IMR-90 (cell line): ENCODE results near the gene ABCA7. TPM values are rescaled to one million over a fixed set of nuclear protein-coding genes. Genes with fewer than 3 reads are reported as not detected.

Source experiments
- ATAC-seq: fragments of 200-7000 bp; cut with Tn5 transposase; 2 replicates; pipeline ENCODE4 v1.9.1; 2020; ENCODE audit warnings: low read depth, mild to moderate bottlenecking, moderate library complexity
- BruUV-seq: library from RNA; stranded (reverse); fragments of 400-500 nt; replicated peaks from 2 replicates; lab custom pipeline; 2021; lab: Mats Ljungman, UMichigan
- CTCF ChIA-PET: fragments of 300-600 bp; formaldehyde crosslinking; extraction: SDS; loops from one replicate; lab custom pipeline; 2021; ENCODE audit warnings: antibody characterized with exemption; lab: Yijun Ruan, JAX
- POLR2A ChIA-PET: fragments of 300-600 bp; sonication (Branson Sonifier 250); formaldehyde crosslinking; loops from one replicate; lab custom pipeline; 2022; ENCODE audit warnings: antibody characterized with exemption; ENCODE audit not compliant: unreplicated experiment; lab: Charles Lee
- DNase-seq: peaks from one replicate; pipeline ENCODE4 v3.0.0; 2013
- H2AFZ ChIP-seq: replicated peaks from 2 replicates; pipeline ENCODE3; 2013; ENCODE audit warnings: low read length, mild to moderate bottlenecking; ENCODE audit not compliant: poor library complexity
- H2AK5ac ChIP-seq: 2 replicates; pipeline ENCODE4 v1.6.1; 2013; ENCODE audit warnings: low read depth, low read length, inconsistent platforms
- H2AK9ac ChIP-seq: replicated peaks from 2 replicates; pipeline ENCODE3; 2013; ENCODE audit warnings: mild to moderate bottlenecking, low read depth, low read length, moderate library complexity; ENCODE audit not compliant: poor library complexity
- H2BK120ac ChIP-seq: 2 replicates; pipeline ENCODE4 v1.6.1; 2013; ENCODE audit warnings: low read depth, low read length, inconsistent platforms
- H2BK15ac ChIP-seq: 3 replicates; pipeline ENCODE4 v1.6.1; 2013; ENCODE audit warnings: low read depth, low read length, inconsistent platforms
- H2BK20ac ChIP-seq: 2 replicates; pipeline ENCODE4 v1.6.1; 2013; ENCODE audit warnings: low read depth, mild to moderate bottlenecking, inconsistent platforms, low read length, moderate library complexity
- H2BK5ac ChIP-seq: 2 replicates; pipeline ENCODE4 v1.6.1; 2013; ENCODE audit warnings: mild to moderate bottlenecking, low read depth, low read length, inconsistent platforms; ENCODE audit not compliant: poor library complexity, severe bottlenecking
- H3K14ac ChIP-seq: replicated peaks from 2 replicates; pipeline ENCODE4 v1.6.1; 2013; ENCODE audit warnings: low read depth, low read length, inconsistent platforms
- H3K18ac ChIP-seq: 2 replicates; pipeline ENCODE4 v1.6.1; 2013; ENCODE audit warnings: low read depth, low read length, control low read depth
- H3K23ac ChIP-seq: 2 replicates; pipeline ENCODE4 v1.6.1; 2013; ENCODE audit warnings: low read depth, low read length, inconsistent platforms
- H3K27ac ChIP-seq: 2 replicates; pipeline ENCODE4 v1.5.1; 2013; ENCODE audit warnings: mild to moderate bottlenecking, control low read depth, low read length; ENCODE audit not compliant: insufficient read depth
- H3K27me3 ChIP-seq: 2 replicates; pipeline ENCODE4 v1.6.1; 2013; ENCODE audit warnings: low read length; ENCODE audit not compliant: control insufficient read depth, insufficient read depth
- H3K36me3 ChIP-seq: 2 replicates; pipeline ENCODE4 v1.6.1; 2013; ENCODE audit warnings: low read length, mixed read lengths; ENCODE audit not compliant: control insufficient read depth, insufficient read depth
- H3K4ac ChIP-seq: 2 replicates; pipeline ENCODE4 v1.6.1; 2013; ENCODE audit warnings: low read depth, low read length, inconsistent platforms
- H3K4me1 ChIP-seq: 2 replicates; pipeline ENCODE4 v1.6.1; 2013; ENCODE audit warnings: low read length, mixed read lengths; ENCODE audit not compliant: control insufficient read depth, insufficient read depth
- H3K4me2 ChIP-seq: 2 replicates; pipeline ENCODE4 v1.6.1; 2013; ENCODE audit warnings: low read depth, mild to moderate bottlenecking, control low read depth, low read length, moderate library complexity
- H3K4me3 ChIP-seq: 2 replicates; pipeline ENCODE4 v1.5.1; 2013; ENCODE audit warnings: low read depth, mild to moderate bottlenecking, control low read depth, low read length, moderate library complexity; ENCODE audit not compliant: insufficient read depth
- H3K56ac ChIP-seq: 2 replicates; pipeline ENCODE4 v1.6.1; 2013; ENCODE audit warnings: low read length, inconsistent platforms; ENCODE audit not compliant: insufficient read depth; ENCODE audit errors: extremely low read depth
- H3K79me1 ChIP-seq, 2 experiments: 2 replicates each; pipeline ENCODE4 v1.6.1; 2013; ENCODE audit warnings: low read length in 2 of 2, inconsistent platforms in 1 of 2, low read depth in 1 of 2
- H3K9ac ChIP-seq: 2 replicates; pipeline ENCODE4 v1.6.1; 2013; ENCODE audit warnings: low read depth, low read length, control low read depth
- H3K9me1 ChIP-seq: 2 replicates; pipeline ENCODE4 v1.6.1; 2013; ENCODE audit warnings: low read length, inconsistent platforms; ENCODE audit not compliant: insufficient read depth
- H3K9me3 ChIP-seq: 2 replicates; pipeline ENCODE4 v1.6.1; 2013; ENCODE audit warnings: low read length; ENCODE audit not compliant: control insufficient read depth, insufficient read depth
- H4K20me1 ChIP-seq: 2 replicates; pipeline ENCODE4 v1.6.1; 2013; ENCODE audit warnings: low read length, inconsistent platforms; ENCODE audit not compliant: insufficient read depth
- H4K5ac ChIP-seq: 2 replicates; pipeline ENCODE4 v1.6.1; 2013; ENCODE audit warnings: mild to moderate bottlenecking, low read depth, low read length, control low read depth
- H4K8ac ChIP-seq, 2 experiments: 2 replicates each; pipeline ENCODE4 v1.6.1; 2013; ENCODE audit warnings: low read depth in 2 of 2, low read length in 2 of 2, control low read depth in 1 of 2, inconsistent platforms in 1 of 2
- H4K91ac ChIP-seq: 2 replicates; pipeline ENCODE4 v1.6.1; 2013; ENCODE audit warnings: low read depth, low read length, inconsistent platforms; ENCODE audit not compliant: insufficient read depth
- BHLHE40 ChIP-seq: fragments of 150-350 bp; IDR thresholded peaks from 2 replicates; pipeline ENCODE4 v1.6.1; 2016; ENCODE audit warnings: mild to moderate bottlenecking, low read depth, low read length
- CEBPB ChIP-seq: IDR thresholded peaks from 2 replicates; pipeline ENCODE4 v1.6.1; 2012; ENCODE audit warnings: low read depth, low read length, improper control_type of control experiment
- CHD1 ChIP-seq: IDR thresholded peaks from 2 replicates; pipeline ENCODE4 v1.6.1; 2012; ENCODE audit warnings: low read depth, low read length, improper control_type of control experiment
- CTCF ChIP-seq: conservative IDR thresholded peaks from 2 replicates; pipeline ENCODE4 v1.5.1; 2012; ENCODE audit warnings: mild to moderate bottlenecking, low read depth, low read length, improper control_type of control experiment
- FOS ChIP-seq: fragments of 150-350 bp; IDR thresholded peaks from 2 replicates; pipeline ENCODE4 v1.6.1; 2016; ENCODE audit warnings: low read depth, low read length
- MAFK ChIP-seq: IDR thresholded peaks from 2 replicates; pipeline ENCODE4 v1.6.1; 2012; ENCODE audit warnings: low read depth, low read length, improper control_type of control experiment
- MAZ ChIP-seq: IDR thresholded peaks from 2 replicates; pipeline ENCODE4 v1.6.1; 2012; ENCODE audit warnings: low read depth, mild to moderate bottlenecking, low read length, improper control_type of control experiment, moderate library complexity, borderline replicate concordance
- MXI1 ChIP-seq: IDR thresholded peaks from 2 replicates; pipeline ENCODE4 v1.6.1; 2012; ENCODE audit warnings: low read depth, mild to moderate bottlenecking, low read length, moderate library complexity, borderline replicate concordance
- NFE2L2 ChIP-seq: fragments of 150-350 bp; IDR thresholded peaks from 2 replicates; pipeline ENCODE4 v1.6.1; 2016; ENCODE audit warnings: low read depth, mild to moderate bottlenecking, low read length
- POLR2A ChIP-seq: IDR thresholded peaks from 2 replicates; pipeline ENCODE4 v1.6.1; 2012; ENCODE audit warnings: mild to moderate bottlenecking, low read depth, low read length
- RAD21 ChIP-seq: IDR thresholded peaks from 2 replicates; pipeline ENCODE4 v1.6.1; 2012; ENCODE audit warnings: low read length, improper control_type of control experiment
- RCOR1 ChIP-seq: IDR thresholded peaks from 2 replicates; pipeline ENCODE4 v1.6.1; 2012; ENCODE audit warnings: mild to moderate bottlenecking, low read length, improper control_type of control experiment; ENCODE audit not compliant: insufficient replicate concordance
- RFX5 ChIP-seq: IDR thresholded peaks from 2 replicates; pipeline ENCODE4 v1.8.0; 2012; ENCODE audit warnings: low read depth, mild to moderate bottlenecking, low read length, moderate library complexity
- SMC3 ChIP-seq: fragments of 150-350 bp; IDR thresholded peaks from 2 replicates; pipeline ENCODE4 v1.6.1; 2016; ENCODE audit warnings: low read depth, mild to moderate bottlenecking, antibody characterized with exemption, low read length, moderate library complexity
- USF2 ChIP-seq: fragments of 150-350 bp; IDR thresholded peaks from 2 replicates; pipeline ENCODE4 v1.6.1; 2017; ENCODE audit warnings: mild to moderate bottlenecking, antibody characterized with exemption, low read length, low read depth
- WGBS, 2 experiments: methylation state at CpG; one replicate each; pipeline versions ENCODE4 v1.1.5 to v1.1.7; 2013; ENCODE audit warnings: missing lambda C conversion rate in 2 of 2; ENCODE audit not compliant: insufficient read length in 1 of 2; ENCODE audit errors: extremely low coverage in 2 of 2; 5-methylcytosine and 5-hydroxymethylcytosine counted together
- dilution Hi-C: fragments of 300-500 bp; cut with HindIII; formaldehyde crosslinking; loops from one replicate; pipeline ENCODE4 v1.14.3; 2018; ENCODE audit warnings: low sequenced_read_pairs; ENCODE audit not compliant: unreplicated experiment
- in situ Hi-C: fragments of 300-500 bp; cut with MboI; formaldehyde crosslinking; loops from 3 replicates; pipeline ENCODE4 v1.14.3; 2019; ENCODE audit warnings: low sequenced_read_pairs, inconsistent platforms, mixed read lengths
- intact Hi-C: fragments of 100-400 bp; cut with micrococcal nuclease; formaldehyde crosslinking; loops from 2 replicates; pipeline ENCODE4 v1.10.0; 2022
- polyA plus RNA-seq, 3 experiments: library from polyadenylated mRNA; depleted of rRNA; stranded (reverse); fragments of >200 nt; gene quantifications; 2 replicates each; pipeline ENCODE4 v1.2.3, GENCODE V29; 2012; ENCODE audit warnings: low replicate concordance in 1 of 3
- total RNA-seq: library from RNA; depleted of rRNA; stranded (reverse); fragments of >200 nt; gene quantifications from 2 replicates; pipeline ENCODE4 v1.2.3, GENCODE V29; 2012
- TF ChIP-seq, protein P1 (sequence below): fragments of 150-350 bp; IDR thresholded peaks from 2 replicates; pipeline ENCODE4 v1.6.1; 2016; ENCODE audit warnings: low read depth, mild to moderate bottlenecking, low read length, moderate library complexity, borderline replicate concordance

Gene ABCA7
- total and polyA plus RNA-seq, 2 of the 4 experiments (the other 2 are of a cell fraction): 0.36 to 3.3 TPM

DNA sequence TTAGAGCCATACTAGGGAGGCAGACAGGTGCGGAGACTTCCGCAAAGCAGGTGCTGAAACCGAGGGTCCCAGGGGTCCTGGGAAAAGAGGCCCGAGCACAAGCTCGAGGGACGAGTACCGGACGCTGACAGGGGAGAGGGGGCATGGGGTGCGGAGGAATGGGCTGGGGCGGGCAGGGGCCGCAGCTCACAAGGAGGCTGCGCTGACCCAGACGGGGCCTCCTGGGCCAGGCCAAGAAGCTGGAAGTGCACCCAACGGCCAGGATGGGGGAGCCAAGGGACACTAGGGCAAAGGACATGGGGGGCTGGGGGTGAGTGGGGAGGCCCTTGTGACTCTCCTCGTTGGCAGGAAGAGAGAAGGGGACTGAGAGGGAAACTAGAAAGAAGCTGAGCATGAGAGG is 53.4 kb downstream of the ABCA7 start:
- no peak overlapping the region for H2BK120ac ChIP-seq
- no peak overlapping the region for H4K5ac ChIP-seq
- no peak overlapping the region for H3K14ac ChIP-seq
- H3K27ac ChIP-seq: no peak overlapping the region
- WGBS, 2 experiments: 96% methylated on average over 6 of the region's 15 CpGs; no CpG with 5 or more reads in 1 of the 2 experiments
- H3K9ac ChIP-seq: no peak overlapping the region
- H2BK15ac ChIP-seq: no peak overlapping the region
- no peak overlapping the region for H2AFZ ChIP-seq
- no peak overlapping the region; the same call in 1 of the 2 replicates for H3K4me2 ChIP-seq
- H3K4me3 ChIP-seq: no peak overlapping the region
- peaks cover 32% of the 10 kb centered on the region for H3K36me3 ChIP-seq
- no TSS peak for BruUV-seq
- no peak overlapping the region for H2AK9ac ChIP-seq
- no peak overlapping the region for H4K91ac ChIP-seq
- CTCF ChIA-PET: no interaction called here
- H3K56ac ChIP-seq: no peak overlapping the region
- no peak overlapping the region for H4K8ac ChIP-seq
- no peak overlapping the region for H2BK20ac ChIP-seq
- peaks cover 3 to 28% of the 10 kb centered on the region in 2 experiments; a peak in 2 of 4 replicates for H3K79me1 ChIP-seq
- H3K18ac ChIP-seq: no peak overlapping the region
- no peak for TF ChIP-seq MXI1
- TF ChIP-seq CTCF: no peak
- TF ChIP-seq, protein P1, sequence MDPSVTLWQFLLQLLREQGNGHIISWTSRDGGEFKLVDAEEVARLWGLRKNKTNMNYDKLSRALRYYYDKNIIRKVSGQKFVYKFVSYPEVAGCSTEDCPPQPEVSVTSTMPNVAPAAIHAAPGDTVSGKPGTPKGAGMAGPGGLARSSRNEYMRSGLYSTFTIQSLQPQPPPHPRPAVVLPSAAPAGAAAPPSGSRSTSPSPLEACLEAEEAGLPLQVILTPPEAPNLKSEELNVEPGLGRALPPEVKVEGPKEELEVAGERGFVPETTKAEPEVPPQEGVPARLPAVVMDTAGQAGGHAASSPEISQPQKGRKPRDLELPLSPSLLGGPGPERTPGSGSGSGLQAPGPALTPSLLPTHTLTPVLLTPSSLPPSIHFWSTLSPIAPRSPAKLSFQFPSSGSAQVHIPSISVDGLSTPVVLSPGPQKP: no peak
- no peak for TF ChIP-seq RAD21
- TF ChIP-seq FOS: no peak
- no peak for TF ChIP-seq CHD1
- TF ChIP-seq BHLHE40: no peak
- TF ChIP-seq POLR2A: no peak
- TF ChIP-seq RCOR1: no peak
- TF ChIP-seq SMC3: no peak
- no peak for TF ChIP-seq CEBPB
- TF ChIP-seq RFX5: no peak
- no peak for TF ChIP-seq MAZ
- no peak for TF ChIP-seq NFE2L2
- TF ChIP-seq MAFK: no peak
- TF ChIP-seq USF2: no peak
- H2AK5ac ChIP-seq: no peak overlapping the region
- DNase-seq (no peak), ATAC-seq (no peak)
- no peak overlapping the region for H3K4ac ChIP-seq
- dilution Hi-C loops (no loop called here), in situ Hi-C loops (no loop called here), intact Hi-C loops (no loop called here)
- no peak overlapping the region for H2BK5ac ChIP-seq
- H3K27me3 ChIP-seq: no peaks in the 10 kb centered on the region
- H3K9me3 ChIP-seq: no peaks in the 10 kb centered on the region
- peaks cover 5% of the 10 kb centered on the region; the same call in 1 of the 2 replicates for H3K9me1 ChIP-seq
- POLR2A ChIA-PET: interaction anchor here (0.5 kb wide), 1 partner anchor 50 kb away, joined by 5 read pairs; no protein-coding TSS in a partner anchor
- H3K4me1 ChIP-seq: peaks cover 10% of the 10 kb centered on the region; the same call in 1 of the 2 replicates
- H4K20me1 ChIP-seq: peaks cover 18% of the 10 kb centered on the region
- H3K23ac ChIP-seq: no peak overlapping the region
